Thoracic aorta endothelial cell (primary cell): ENCODE measurements around the gene TUBB4B. TPM values are rescaled to one million over a fixed set of nuclear protein-coding genes. Genes with fewer than 3 reads are reported as not detected.

Experiments used
- total RNA-seq: library from RNA; depleted of rRNA; stranded (reverse); fragments of >200 nt; gene quantifications from 2 replicates; pipeline ENCODE4 v1.2.3, GENCODE V29; 2012

TUBB4B gene
- 240 and 376 TPM in 2 replicates for total RNA-seq

GRCh38 chr9:137240841-137241489 lies at the start of gene TUBB4B:
Gene TUBB4B, plus strand, starts transcription at chr9:137241287. Its CDS starts 74 bp downstream, at chr9:137241361.

DNA sequence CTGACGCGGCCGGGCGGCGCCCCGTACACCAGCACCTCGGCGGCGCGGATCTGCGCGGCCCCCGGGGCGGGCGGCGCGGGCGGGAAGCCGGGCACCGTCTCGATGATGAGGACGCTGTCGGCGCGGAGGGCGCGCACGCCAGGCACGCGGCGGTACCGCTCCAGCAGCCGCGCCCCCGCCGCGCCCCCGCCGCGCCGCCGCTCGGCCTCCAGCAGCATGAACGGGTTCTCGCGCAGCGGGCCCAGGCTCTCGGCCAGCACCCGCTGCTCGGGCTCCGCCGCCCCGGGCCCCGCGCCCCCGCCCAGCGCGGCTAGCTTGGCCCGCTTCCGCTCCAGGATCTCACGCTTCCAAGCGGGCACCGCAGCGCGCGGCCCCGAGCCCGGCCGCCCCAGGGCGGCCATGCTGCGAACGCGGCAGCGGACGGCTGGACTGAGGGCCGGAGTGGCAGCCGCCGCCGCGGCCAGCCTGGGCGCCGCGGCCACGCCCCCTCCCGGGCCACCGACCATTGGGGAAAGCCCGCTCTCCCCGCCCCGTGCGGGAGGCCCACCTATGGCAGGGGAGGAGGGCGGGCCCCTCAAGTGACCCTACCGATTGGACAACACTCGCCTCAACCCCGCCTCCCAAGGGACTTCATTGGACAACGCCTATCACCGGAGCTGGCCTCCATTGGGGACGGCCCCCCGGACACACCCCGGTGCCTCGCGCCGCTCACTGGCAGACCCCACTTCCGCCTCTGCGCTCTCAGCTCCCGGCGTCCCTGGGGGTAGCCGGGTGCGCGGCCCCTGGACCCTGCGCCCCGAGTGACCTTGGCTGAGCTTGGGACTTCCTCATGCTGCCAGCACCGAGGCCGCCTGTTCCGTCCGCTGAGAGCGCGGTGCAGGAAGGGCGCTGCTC lies 40.5 kb upstream of the TUBB4B start, which contains the start of gene TPRN:
Gene TPRN, minus strand, starts transcription at position 431 of the 894 bp plus-strand sequence. Its CDS starts 30 bp downstream, at position 401.

DNA sequence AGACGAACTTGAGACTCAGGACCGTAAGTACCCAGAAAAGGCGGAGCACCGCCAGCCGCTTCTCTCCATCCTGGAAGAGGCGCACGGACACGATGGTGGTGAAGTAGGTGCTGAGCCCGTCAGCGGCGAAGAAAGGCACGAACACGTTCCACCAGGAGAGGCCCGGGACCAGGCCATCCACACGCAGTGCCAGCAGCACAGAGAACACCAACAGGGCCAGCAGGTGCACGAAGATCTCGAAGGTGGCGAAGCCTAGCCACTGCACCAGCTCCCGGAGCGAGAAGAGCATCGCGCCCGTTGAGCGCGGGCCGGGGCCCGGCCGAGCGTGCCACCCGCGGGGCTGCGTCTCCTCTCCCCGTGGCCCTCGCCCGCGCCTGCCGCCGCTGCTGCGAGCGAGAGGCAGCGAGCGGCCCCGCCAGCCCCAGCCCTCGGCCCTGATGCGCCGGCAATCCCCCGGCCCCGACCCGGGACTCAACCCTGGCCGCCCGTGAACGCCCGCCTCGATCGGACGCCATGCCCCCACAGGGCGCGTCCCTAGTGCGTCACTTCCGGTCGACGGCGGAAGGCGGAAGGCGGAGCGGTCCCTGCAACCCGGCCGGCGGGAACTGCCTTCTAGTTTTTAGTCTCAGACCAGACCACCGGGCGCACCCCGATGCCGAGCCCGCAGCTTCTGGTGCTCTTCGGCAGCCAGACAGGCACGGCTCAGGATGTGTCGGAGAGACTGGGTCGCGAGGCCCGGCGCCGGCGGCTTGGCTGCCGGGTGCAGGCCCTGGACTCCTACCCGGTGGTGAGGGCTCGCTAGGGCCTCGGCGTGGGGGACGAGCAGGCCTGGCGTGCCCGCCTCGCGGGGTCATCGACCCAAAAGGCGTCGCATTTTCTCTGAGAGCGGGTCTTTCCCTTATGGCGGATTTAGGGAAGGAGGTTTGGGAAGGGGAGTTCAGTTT lies 35.7 kb upstream of the TUBB4B start, which contains the start of the genes NDOR1 and TMEM203:
Gene NDOR1, plus strand, starts transcription at position 575 of the 944 bp plus-strand sequence. Its CDS starts 78 bp downstream, at position 653.
Gene TMEM203, minus strand, starts transcription at position 523 of the 944 bp plus-strand sequence. Its CDS starts 234 bp downstream, at position 289.

DNA sequence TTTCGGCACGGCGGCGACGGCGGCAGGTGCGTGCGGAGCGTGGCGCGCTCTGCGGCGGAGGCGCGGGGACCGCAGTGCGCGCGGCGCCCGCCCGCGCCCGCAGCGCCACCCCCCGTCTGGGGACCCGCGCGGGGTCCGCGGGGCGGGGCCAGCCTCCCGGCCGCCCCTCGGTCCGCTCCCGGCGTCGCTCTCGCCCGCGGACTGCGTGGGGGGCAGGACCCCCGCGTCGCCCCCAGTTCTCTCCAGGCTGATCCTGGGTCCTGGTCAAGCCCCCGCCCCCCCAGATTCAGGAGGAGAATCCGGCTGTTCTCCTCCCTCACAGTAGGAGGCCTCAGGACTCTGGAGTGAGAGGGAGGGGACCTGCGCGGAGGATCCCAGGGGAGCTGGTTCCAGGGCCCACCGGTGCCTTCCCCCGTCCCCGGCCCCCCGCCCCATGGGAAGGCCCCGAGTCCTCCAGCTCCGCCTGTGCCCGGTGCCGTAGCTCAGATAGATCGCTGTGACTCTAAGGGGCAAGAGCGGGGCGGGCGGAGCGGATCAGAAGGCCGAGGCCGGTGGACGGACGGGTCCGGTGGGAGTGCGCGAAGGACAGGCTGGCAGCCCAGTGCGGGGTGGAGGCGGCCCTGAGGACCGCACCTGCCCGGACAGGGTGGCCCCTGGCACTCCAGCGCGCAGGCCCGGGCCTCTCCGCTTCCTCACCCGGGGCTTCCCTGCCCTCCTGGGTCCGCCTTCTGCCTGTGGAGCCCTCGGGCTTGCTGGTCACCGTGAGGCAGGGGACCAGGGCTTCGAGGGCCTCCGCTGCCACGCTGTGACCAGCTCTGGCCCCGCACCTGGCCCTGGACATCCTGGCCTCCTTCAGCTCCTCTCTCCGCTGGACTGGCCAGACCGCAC lies 18.7 kb upstream of the TUBB4B start, which contains the start of gene RNF208:
Gene RNF208, minus strand, starts transcription at position 51 of the 888 bp plus-strand sequence. CDS start 1,028 bp downstream, outside the sequence.

GRCh38 chr9:137224830-137225694 lies 16.0 kb upstream of the TUBB4B start, which contains the start of gene CYSRT1:
Gene CYSRT1, plus strand, starts transcription at chr9:137225174. Its CDS starts 448 bp downstream, at chr9:137225622.

GRCh38 chr9:137227054-137227852 lies 13.8 kb upstream of the TUBB4B start, which contains the start of gene RNF224:
Gene RNF224, plus strand, starts transcription at chr9:137227502. Its CDS starts 834 bp downstream, at chr9:137228336.

GRCh38 chr9:137230705-137231371 lies 10.2 kb upstream of the TUBB4B start, which contains the start of gene SLC34A3:
Gene SLC34A3, plus strand, starts transcription at chr9:137230901. Its CDS starts 802 bp downstream, at chr9:137231703.

DNA sequence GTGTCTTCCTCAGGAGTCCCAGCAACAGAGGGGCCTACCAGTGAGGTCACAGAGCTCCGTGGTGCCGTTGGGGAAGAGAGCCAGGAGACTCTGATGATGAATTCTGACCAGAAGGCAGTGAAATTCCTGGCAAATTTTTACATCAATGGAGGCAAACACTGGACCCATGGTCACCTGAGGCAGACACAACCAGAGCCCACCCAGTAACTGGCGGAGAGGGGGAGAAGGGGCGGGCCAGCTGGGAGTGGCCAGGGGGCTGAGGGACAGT lies 10.0 kb downstream of the TUBB4B start, which contains the start of gene STPG3:
Gene STPG3, plus strand, starts transcription at position 93 of the 268 bp plus-strand sequence. Its CDS starts 1 bp downstream, at position 94.

GRCh38 chr9:137254624-137255447 lies 13.7 kb downstream of the TUBB4B start, which contains the start of gene NELFB:
Gene NELFB, plus strand, starts transcription at chr9:137255327.

GRCh38 chr9:137277329-137278041 lies 36.4 kb downstream of the TUBB4B start, which contains the start of gene TOR4A:
Gene TOR4A, plus strand, starts transcription at chr9:137277726. Its CDS starts 964 bp downstream, at chr9:137278690.

Other genes with a start within 250 kb of the TUBB4B start
- 16.6 and 17.4 TPM in 2 replicates for gene PAXX, start 248.9 kb upstream of the TUBB4B start, total RNA-seq
- gene CLIC3, start 244.7 kb upstream of the TUBB4B start, total RNA-seq, result 0.14 and 0.27 TPM in 2 replicates
- 11.0 and 12.3 TPM in 2 replicates for gene ABCA2, start 213.1 kb upstream of the TUBB4B start, total RNA-seq
- gene FUT7, start 209.2 kb upstream of the TUBB4B start, total RNA-seq, result not detected in 2 replicates
- 39.0 and 47.4 TPM in 2 replicates for gene NPDC1, start 195.1 kb upstream of the TUBB4B start, total RNA-seq
- not detected in 2 replicates for gene ENTPD2, start 187.2 kb upstream of the TUBB4B start, total RNA-seq
- 19.7 and 36.7 TPM in 2 replicates for gene SAPCD2, start 170.7 kb upstream of the TUBB4B start, total RNA-seq
- 16.2 and 20.7 TPM in 2 replicates for gene UAP1L1, start 163.8 kb upstream of the TUBB4B start, total RNA-seq
- gene MAN1B1, start 154.3 kb upstream of the TUBB4B start, total RNA-seq, result 45.7 and 53.3 TPM in 2 replicates
- gene DPP7, start 126.6 kb upstream of the TUBB4B start, total RNA-seq, result 55.6 and 69.3 TPM in 2 replicates
- gene GRIN1, start 102.1 kb upstream of the TUBB4B start, total RNA-seq, result under 0.01 and 0.14 TPM in 2 replicates
- not detected in 2 replicates for gene LRRC26, start 71.2 kb upstream of the TUBB4B start, total RNA-seq
- not detected in 2 replicates for gene TMEM210, start 69.2 kb upstream of the TUBB4B start, total RNA-seq
- 28.2 and 31.2 TPM in 2 replicates for gene ANAPC2, start 52.7 kb upstream of the TUBB4B start, total RNA-seq
- gene SSNA1, start 52.6 kb upstream of the TUBB4B start, total RNA-seq, result 84.6 and 91.9 TPM in 2 replicates
- 6.3 and 8.7 TPM in 2 replicates for gene TPRN, start 40.5 kb upstream of the TUBB4B start, total RNA-seq
- 25.2 and 27.3 TPM in 2 replicates for gene TMEM203, start 35.6 kb upstream of the TUBB4B start, total RNA-seq
- gene NDOR1, start 35.6 kb upstream of the TUBB4B start, total RNA-seq, result 8.2 and 11.1 TPM in 2 replicates
- 0.13 and 0.43 TPM in 2 replicates for gene RNF208, start 19.0 kb upstream of the TUBB4B start, total RNA-seq
- 0.27 and 0.29 TPM in 2 replicates for gene CYSRT1, start 16.1 kb upstream of the TUBB4B start, total RNA-seq
- gene RNF224, start 13.8 kb upstream of the TUBB4B start, total RNA-seq, result 0.07 TPM in 1 of 2 replicates, not detected in the other
- not detected in 2 replicates for gene SLC34A3, start 10.4 kb upstream of the TUBB4B start, total RNA-seq
- not detected in 2 replicates for gene STPG3, start 10.0 kb downstream of the TUBB4B start, total RNA-seq
- 52.3 and 62.5 TPM in 2 replicates for gene NELFB, start 14.0 kb downstream of the TUBB4B start, total RNA-seq
- 48.3 and 50.1 TPM in 2 replicates for gene TOR4A, start 36.4 kb downstream of the TUBB4B start, total RNA-seq
- gene NRARP, start 61.0 kb downstream of the TUBB4B start, total RNA-seq, result 12.1 and 16.5 TPM in 2 replicates
- 9.0 and 9.3 TPM in 2 replicates for gene EXD3, start 181.9 kb downstream of the TUBB4B start, total RNA-seq
- gene NOXA1, start 182.1 kb downstream of the TUBB4B start, total RNA-seq, result 0.27 and 0.29 TPM in 2 replicates
- not detected in 2 replicates for gene ENTPD8, start 200.1 kb downstream of the TUBB4B start, total RNA-seq
- 38.8 and 44.0 TPM in 2 replicates for gene NSMF, start 218.0 kb downstream of the TUBB4B start, total RNA-seq